Karpas-422 (cell line): ENCODE results near the gene PFKM. TPM values are rescaled to one million over a fixed set of nuclear protein-coding genes. Genes with fewer than 3 reads are reported as not detected.
A peak's percentile ranks its signal among the peaks of the same experiment; 100 is the strongest.

Experiments
- DNase-seq: peaks from one replicate; pipeline ENCODE4 v3.0.0-alpha.2; 2015
- H2AFZ ChIP-seq: fragments of 200-600 bp; sonication (generic); 2 replicates; pipeline ENCODE4 v1.6.1; 2014; ENCODE audit warnings: antibody characterized with exemption, low read length, mixed read lengths
- H3K27ac ChIP-seq: fragments of 200-600 bp; sonication (generic); 2 replicates; pipeline ENCODE4 v1.5.1; 2014; ENCODE audit warnings: mild to moderate bottlenecking, low read length, moderate library complexity
- H3K27me3 ChIP-seq: fragments of 200-600 bp; sonication (generic); 2 replicates; pipeline ENCODE4 v1.6.1; 2014; ENCODE audit warnings: low read length, mixed read lengths
- H3K36me3 ChIP-seq: fragments of 200-600 bp; sonication (generic); 2 replicates; pipeline ENCODE4 v1.6.1; 2014; ENCODE audit warnings: low read length, mixed read lengths; ENCODE audit not compliant: insufficient read depth
- H3K4me1 ChIP-seq: fragments of 200-600 bp; sonication (generic); 2 replicates; pipeline ENCODE4 v1.6.1; 2014; ENCODE audit warnings: mild to moderate bottlenecking, low read length, mixed read lengths
- H3K4me2 ChIP-seq: fragments of 200-600 bp; sonication (generic); 2 replicates; pipeline ENCODE4 v1.6.1; 2014; ENCODE audit warnings: low read length, low read depth, mild to moderate bottlenecking; ENCODE audit not compliant: poor library complexity, severe bottlenecking
- H3K4me3 ChIP-seq: fragments of 200-600 bp; sonication (generic); 2 replicates; pipeline ENCODE4 v1.5.1; 2014; ENCODE audit warnings: mild to moderate bottlenecking, antibody characterized with exemption, low read length, mixed read lengths
- H3K79me2 ChIP-seq: fragments of 200-600 bp; sonication (generic); 2 replicates; pipeline ENCODE4 v1.6.1; 2014; ENCODE audit warnings: mild to moderate bottlenecking, low read length, mixed read lengths
- H3K9ac ChIP-seq: fragments of 200-600 bp; sonication (generic); 2 replicates; pipeline ENCODE4 v1.6.0; 2014; ENCODE audit warnings: low read length
- H3K9me2 ChIP-seq: fragments of 200-600 bp; sonication (generic), shearing (Covaris generic); replicated peaks from 2 replicates; pipeline ENCODE4 v1.6.0; 2014; ENCODE audit warnings: mild to moderate bottlenecking, low read length, moderate library complexity; ENCODE audit not compliant: insufficient read depth
- H3K9me3 ChIP-seq: fragments of 300-700, 200-600 bp; sonication (generic); 2 replicates; pipeline ENCODE4 v1.6.1; 2014; ENCODE audit warnings: low read length, mixed read lengths
- H4K20me1 ChIP-seq: fragments of 200-600 bp; sonication (generic); 2 replicates; pipeline ENCODE4 v1.6.1; 2014; ENCODE audit warnings: mild to moderate bottlenecking, antibody characterized with exemption, low read length, low read depth; ENCODE audit not compliant: insufficient read depth
- total RNA-seq: library from RNA; depleted of rRNA; stranded (reverse); fragments of >200 nt; shearing (Covaris generic); gene quantifications from 2 replicates; pipeline ENCODE4 v1.2.3, GENCODE V29; 2014; ENCODE audit warnings: low replicate concordance

PFKM gene
- total RNA-seq, 1 experiment from 2014 or later = 71.4 TPM

GRCh38 chr12:48164451-48164850, 45.3 kb downstream of the PFKM start:
- Histone ChIP-seq H3K9ac (no peak overlapping the region), H3K79me2 (no peaks in the 10 kb centered on the region), H3K27ac (no peak overlapping the region), H3K27me3 (no peaks in the 10 kb centered on the region), H3K4me3 (no peak overlapping the region), H3K36me3 (no peaks in the 10 kb centered on the region), H4K20me1 (no peaks in the 10 kb centered on the region), H3K4me2 (no peak overlapping the region), H3K4me1 (peaks cover 6% of the 10 kb centered on the region; the same call in 1 of the 2 replicates), H3K9me2 (no peaks in the 10 kb centered on the region), H3K9me3 (no peaks in the 10 kb centered on the region), H2AFZ (no peak overlapping the region)
- DNase-seq = no peak

GRCh38 chr12:48165089-48165981, 46.2 kb downstream of the PFKM start:
- H3K4me1 ChIP-seq = peaks cover 6% of the 10 kb centered on the region; the same call in 1 of the 2 replicates
- H3K4me3 ChIP-seq = no peak overlapping the region
- H3K4me2 ChIP-seq = no peak overlapping the region
- no peaks in the 10 kb centered on the region for H4K20me1 ChIP-seq
- H3K79me2 ChIP-seq = no peaks in the 10 kb centered on the region
- H3K36me3 ChIP-seq = no peaks in the 10 kb centered on the region
- no peaks in the 10 kb centered on the region for H3K27me3 ChIP-seq
- H2AFZ ChIP-seq = no peak overlapping the region
- no peaks in the 10 kb centered on the region for H3K9me3 ChIP-seq
- H3K9ac ChIP-seq = no peak overlapping the region
- peak; percentile 89 for DNase-seq
- no peak overlapping the region for H3K27ac ChIP-seq
- H3K9me2 ChIP-seq = no peaks in the 10 kb centered on the region

DNA sequence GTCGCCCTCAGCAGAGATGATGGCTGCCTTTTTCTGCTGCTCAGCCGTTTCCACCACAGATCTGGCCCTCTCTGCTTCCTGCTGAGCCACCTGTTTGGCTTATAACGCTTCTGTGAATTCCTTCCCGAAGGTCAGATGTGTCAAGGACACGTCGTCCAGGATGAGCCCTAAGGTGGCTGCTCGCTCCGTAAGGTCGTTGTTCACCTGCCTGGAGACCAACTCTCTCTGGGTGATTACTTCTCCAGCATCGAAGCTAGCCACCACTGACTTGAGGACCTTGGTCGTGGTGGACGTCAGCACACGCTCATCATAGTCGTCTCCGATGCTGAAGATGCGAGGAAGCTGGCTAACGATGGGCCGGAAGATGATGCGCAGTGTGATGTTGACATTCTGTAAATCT, 49.8 kb downstream of the PFKM start:
- no peaks in the 10 kb centered on the region for H3K79me2 ChIP-seq
- H3K27ac ChIP-seq = no peak overlapping the region
- H4K20me1 ChIP-seq = no peaks in the 10 kb centered on the region
- DNase-seq = no peak
- no peak overlapping the region for H2AFZ ChIP-seq
- H3K36me3 ChIP-seq = no peaks in the 10 kb centered on the region
- H3K9ac ChIP-seq = no peak overlapping the region
- H3K4me2 ChIP-seq = no peak overlapping the region
- no peaks in the 10 kb centered on the region for H3K9me3 ChIP-seq
- H3K27me3 ChIP-seq = no peaks in the 10 kb centered on the region
- H3K4me3 ChIP-seq = no peak overlapping the region
- no peaks in the 10 kb centered on the region for H3K4me1 ChIP-seq
- no peaks in the 10 kb centered on the region for H3K9me2 ChIP-seq

- Histone ChIP-seq H4K20me1 (no peaks in the 10 kb centered on the region), H3K4me2 (peak overlapping the region; percentile 12), H2AFZ (peak overlapping the region; percentile 25; the same call in 1 of the 2 replicates), H3K9me2 (no peaks in the 10 kb centered on the region), H3K36me3 (no peaks in the 10 kb centered on the region), H3K9ac (no peak overlapping the region), H3K79me2 (no peaks in the 10 kb centered on the region), H3K9me3 (no peaks in the 10 kb centered on the region), H3K4me3 (no peak overlapping the region), H3K27ac (no peak overlapping the region), H3K27me3 (no peaks in the 10 kb centered on the region), H3K4me1 (peaks cover 8% of the 10 kb centered on the region)
- no peak for DNase-seq
Measured at GRCh38 chr12:48175613-48176416, 56.7 kb downstream of the PFKM start.

- Histone ChIP-seq H3K9ac (no peak overlapping the region), H4K20me1 (no peaks in the 10 kb centered on the region), H2AFZ (no peak overlapping the region), H3K27ac (no peak overlapping the region), H3K4me2 (peak overlapping the region; percentile 12), H3K4me1 (peaks cover 8% of the 10 kb centered on the region), H3K79me2 (no peaks in the 10 kb centered on the region), H3K9me2 (no peaks in the 10 kb centered on the region), H3K27me3 (no peaks in the 10 kb centered on the region), H3K9me3 (no peaks in the 10 kb centered on the region), H3K4me3 (no peak overlapping the region), H3K36me3 (no peaks in the 10 kb centered on the region)
- no peak for DNase-seq
Measured at GRCh38 chr12:48176417-48176751, 57.2 kb downstream of the PFKM start.

GRCh38 chr12:48177982-48178381, 58.8 kb downstream of the PFKM start:
- H3K9ac ChIP-seq = no peak overlapping the region
- H3K9me2 ChIP-seq = no peaks in the 10 kb centered on the region
- no peaks in the 10 kb centered on the region for H3K79me2 ChIP-seq
- H4K20me1 ChIP-seq = no peaks in the 10 kb centered on the region
- no peak for DNase-seq
- H3K4me3 ChIP-seq = no peak overlapping the region
- H3K9me3 ChIP-seq = no peaks in the 10 kb centered on the region
- H3K4me1 ChIP-seq = peaks cover 17% of the 10 kb centered on the region
- no peaks in the 10 kb centered on the region for H3K36me3 ChIP-seq
- no peak overlapping the region for H2AFZ ChIP-seq
- no peaks in the 10 kb centered on the region for H3K27me3 ChIP-seq
- H3K27ac ChIP-seq = no peak overlapping the region
- no peak overlapping the region for H3K4me2 ChIP-seq

DNA sequence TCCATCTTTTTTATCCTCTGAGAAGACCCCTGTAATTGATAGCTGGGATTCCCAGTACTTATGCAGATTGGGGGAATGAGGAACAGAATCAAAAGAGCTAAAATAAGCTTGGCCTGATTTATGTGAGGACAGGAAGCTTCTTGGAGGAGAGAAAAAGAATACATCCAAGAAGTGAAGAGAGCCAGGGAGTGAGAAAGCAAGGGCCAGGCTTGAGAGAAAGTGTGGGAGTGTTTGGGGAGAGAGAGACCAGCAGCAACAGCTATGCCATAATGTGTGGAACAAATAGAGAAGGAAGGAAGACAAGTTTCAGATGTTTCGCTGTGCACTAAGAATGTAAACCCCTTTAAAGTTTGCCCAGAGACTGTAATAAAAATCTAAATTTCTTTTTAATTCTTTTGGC, 60.3 kb downstream of the PFKM start:
- Histone ChIP-seq H3K4me3 (no peak overlapping the region), H3K4me2 (no peak overlapping the region), H3K4me1 (peaks cover 26% of the 10 kb centered on the region), H3K9ac (no peak overlapping the region), H3K27ac (no peak overlapping the region), H3K27me3 (no peaks in the 10 kb centered on the region), H3K79me2 (no peaks in the 10 kb centered on the region), H2AFZ (no peak overlapping the region), H4K20me1 (no peaks in the 10 kb centered on the region), H3K36me3 (no peaks in the 10 kb centered on the region), H3K9me2 (no peaks in the 10 kb centered on the region), H3K9me3 (no peaks in the 10 kb centered on the region)
- no peak for DNase-seq

DNA sequence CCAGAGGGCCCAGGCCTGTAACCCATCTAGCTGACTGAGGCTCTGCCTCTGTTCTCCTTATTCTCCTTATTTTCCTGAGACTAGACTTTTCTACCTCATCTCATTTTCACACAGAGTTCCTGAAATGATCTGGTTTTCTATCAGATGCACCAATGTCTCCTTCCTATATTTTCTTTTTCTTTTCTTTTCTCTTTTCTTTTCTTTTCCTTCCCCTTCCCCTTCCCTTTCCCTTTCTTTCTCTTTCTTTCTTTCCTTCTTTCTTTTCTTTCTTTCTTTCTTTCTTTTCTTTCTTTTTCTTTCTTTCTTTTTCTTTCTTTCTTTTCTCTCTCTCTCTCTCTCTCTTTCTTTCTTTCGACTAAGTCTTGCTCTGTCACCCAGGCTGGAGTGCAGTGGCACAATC, 61.3 kb downstream of the PFKM start:
- Histone ChIP-seq H3K4me2 (no peak overlapping the region), H4K20me1 (no peaks in the 10 kb centered on the region)
- no peak for DNase-seq

More for the DNA sequence above, 61.3 kb downstream of the PFKM start:
- peaks cover 36% of the 10 kb centered on the region for H3K4me1 ChIP-seq
- H3K9me3 ChIP-seq = no peaks in the 10 kb centered on the region
- no peaks in the 10 kb centered on the region for H3K79me2 ChIP-seq
- no peak overlapping the region for H3K9ac ChIP-seq
- H3K36me3 ChIP-seq = no peaks in the 10 kb centered on the region
- no peak overlapping the region for H2AFZ ChIP-seq
- no peak overlapping the region for H3K27ac ChIP-seq
- no peak overlapping the region for H3K4me3 ChIP-seq
- H3K27me3 ChIP-seq = no peaks in the 10 kb centered on the region
- no peaks in the 10 kb centered on the region for H3K9me2 ChIP-seq
